Ammon's horn (tissue), 1 donor: ENCODE measurements around the gene PIK3CD.
"Not testable (repeated sequence)": the region's sequence is repeated elsewhere in the genome, so short reads cannot be mapped to it uniquely, and the experiment has no call there.

Experiments used
- DNase-seq: peaks from one replicate; pipeline ENCODE4 v3.0.0-alpha.2; 2016; ENCODE audit warnings: low spot score

Gene PIK3CD

DNA sequence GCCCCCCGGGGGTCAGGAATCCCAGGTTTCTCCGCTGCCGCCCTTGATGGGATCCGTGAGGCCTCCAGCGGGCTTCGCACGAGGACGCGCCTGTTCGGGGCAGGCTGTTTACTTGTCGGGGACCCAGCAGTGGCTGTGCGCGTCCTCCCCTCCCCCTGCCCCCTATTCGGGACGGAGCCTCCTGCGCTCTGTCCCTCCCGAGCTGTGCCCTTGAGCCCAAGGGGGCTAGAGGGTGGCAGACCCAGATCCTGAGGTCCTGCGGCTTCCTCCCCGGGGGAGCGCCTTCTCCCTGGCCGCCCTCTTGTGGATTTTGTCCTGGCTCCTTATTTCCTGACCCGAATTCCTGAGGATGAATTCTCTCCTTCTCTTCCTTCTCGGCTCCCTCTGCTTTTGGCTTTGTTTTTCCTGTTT, 38.4 kb downstream of the PIK3CD start:
- DNase-seq: no peak

DNA sequence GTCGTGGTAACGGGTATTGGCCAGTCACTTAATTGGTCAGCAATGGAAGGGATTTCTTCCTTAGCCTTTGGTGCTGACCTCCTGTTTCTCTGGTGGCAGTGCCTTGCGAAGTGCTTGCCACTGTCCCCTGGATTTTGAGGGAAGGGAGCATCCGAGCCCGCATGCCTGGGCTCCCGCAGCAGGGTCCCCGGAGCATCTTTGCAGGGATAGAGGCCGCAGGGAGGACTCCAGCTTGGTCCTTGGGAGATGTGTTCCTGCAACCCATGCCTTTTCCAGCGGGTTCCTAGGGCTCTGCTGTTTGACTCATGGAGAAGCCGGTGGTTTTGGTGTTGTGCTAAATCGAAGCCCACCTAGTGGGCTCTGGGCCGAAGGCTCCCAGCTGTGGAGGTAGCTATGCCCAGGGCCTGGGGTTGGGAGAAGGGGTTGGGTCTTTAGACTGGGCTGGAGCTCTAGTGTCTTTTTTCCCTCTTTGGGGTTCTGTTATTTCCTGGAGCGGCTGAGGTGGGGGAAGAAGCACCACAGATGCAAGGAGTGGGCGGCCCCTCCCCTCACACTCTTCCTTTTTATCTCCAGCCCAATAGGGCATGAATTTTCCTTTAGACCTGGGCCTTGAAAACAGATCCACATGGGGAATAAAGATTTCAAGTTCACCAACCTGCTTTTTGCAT, 39.0 kb downstream of the PIK3CD start:
- no peak for DNase-seq

- DNase-seq: peak; percentile 31
Measured at GRCh38 chr1:9691108-9691445, 39.5 kb downstream of the PIK3CD start.

GRCh38 chr1:9691691-9692090, 40.2 kb downstream of the PIK3CD start:
- DNase-seq: no peak

GRCh38 chr1:9696793-9697192, 45.3 kb downstream of the PIK3CD start:
- no peak for DNase-seq

DNA sequence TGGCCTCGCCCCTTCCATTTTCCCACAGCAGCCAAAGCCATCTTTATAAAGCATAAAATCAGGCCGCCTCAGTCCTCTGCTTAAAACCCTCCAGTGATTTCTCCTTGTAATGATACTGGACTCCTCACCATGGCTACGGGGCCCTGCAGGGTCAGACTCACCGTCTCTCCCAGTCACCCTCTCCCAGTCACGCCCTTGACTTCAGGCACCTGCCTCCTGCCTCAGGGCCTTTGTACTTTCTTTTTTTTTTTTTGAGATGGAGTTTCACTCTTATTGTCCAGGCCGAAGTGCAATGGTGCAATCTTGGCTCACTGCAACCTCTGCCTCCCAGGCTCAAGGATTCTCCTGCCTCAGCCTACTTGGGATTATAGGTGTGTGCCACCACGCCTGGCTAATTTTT, 47.8 kb downstream of the PIK3CD start:
- DNase-seq: no peak

GRCh38 chr1:9700340-9700739, 48.8 kb downstream of the PIK3CD start:
- no peak for DNase-seq

- no peak for DNase-seq
Measured at GRCh38 chr1:9701665-9702064, 50.1 kb downstream of the PIK3CD start.

GRCh38 chr1:9703165-9703509, 51.6 kb downstream of the PIK3CD start:
- no peak for DNase-seq

DNA sequence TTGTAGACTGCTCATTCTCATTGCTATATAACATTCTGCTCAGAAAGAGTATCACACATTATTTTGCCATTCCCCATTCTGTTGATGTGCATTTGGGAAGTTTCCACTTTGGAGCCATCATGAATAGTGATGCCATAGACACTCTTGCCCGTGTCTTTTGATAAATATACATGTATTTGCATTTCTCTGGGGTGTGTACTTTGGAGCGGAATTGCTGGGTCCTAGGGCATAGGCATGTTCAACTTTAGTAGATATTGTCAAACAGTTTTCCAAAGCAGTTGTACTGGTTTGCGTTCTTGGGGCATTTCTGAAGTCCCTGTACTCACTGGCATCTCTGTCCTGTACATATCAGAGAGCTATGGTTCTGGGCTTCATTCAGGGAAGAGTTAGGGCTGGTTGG, 52.1 kb downstream of the PIK3CD start:
- DNase-seq: no peak

DNA sequence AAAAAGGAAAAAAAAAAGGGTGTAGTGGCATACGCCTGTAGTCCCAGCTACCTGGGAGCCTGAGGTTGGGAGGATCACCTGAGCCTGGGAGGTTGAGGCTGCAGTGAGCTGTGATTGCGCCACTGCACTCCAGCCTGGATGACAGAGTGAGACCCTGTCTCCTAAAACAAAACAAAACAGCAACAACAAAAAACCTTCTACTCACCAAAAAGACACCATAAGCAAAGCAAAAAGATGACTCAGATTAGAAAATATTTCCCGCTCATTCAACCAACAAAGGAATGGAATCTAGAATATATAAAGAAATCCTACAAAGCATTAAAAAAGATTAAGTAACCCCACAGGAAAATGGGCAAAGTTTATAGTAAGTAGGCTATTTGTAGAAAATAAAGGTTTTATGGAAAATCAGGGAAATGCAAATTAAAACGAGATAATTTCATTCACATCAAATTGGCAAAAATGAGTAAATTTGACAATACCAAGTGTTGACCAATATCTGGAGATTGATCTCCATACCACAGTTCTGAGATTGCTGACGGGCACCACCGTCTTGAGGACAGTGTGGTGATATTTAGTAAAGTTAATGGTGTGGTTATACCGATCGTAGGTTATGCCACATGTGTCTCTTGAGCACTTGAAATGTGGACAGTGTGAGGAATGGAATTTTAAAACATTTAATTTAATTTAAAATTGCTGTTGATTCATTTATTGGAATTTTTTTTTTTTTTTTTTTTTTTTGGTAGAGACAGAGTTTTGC, 54.0 kb downstream of the PIK3CD start:
- no peak for DNase-seq

- DNase-seq: no peak
Measured at GRCh38 chr1:9706178-9706577, 54.6 kb downstream of the PIK3CD start.

- DNase-seq: no peak
Measured at GRCh38 chr1:9710037-9710436, 58.5 kb downstream of the PIK3CD start.

- DNase-seq: no peak
Measured at GRCh38 chr1:9711466-9712020, 60.0 kb downstream of the PIK3CD start.

GRCh38 chr1:9712767-9713166, 61.2 kb downstream of the PIK3CD start:
- DNase-seq: not testable (repeated sequence)

- DNase-seq: no peak
Measured at GRCh38 chr1:9714257-9714718, 62.8 kb downstream of the PIK3CD start.

- DNase-seq: no peak
Measured at GRCh38 chr1:9715536-9716226, 64.2 kb downstream of the PIK3CD start.

GRCh38 chr1:9716404-9717192, 65.1 kb downstream of the PIK3CD start:
- DNase-seq: no peak

GRCh38 chr1:9717193-9718005, 65.9 kb downstream of the PIK3CD start:
- peak; percentile 55 for DNase-seq

DNA sequence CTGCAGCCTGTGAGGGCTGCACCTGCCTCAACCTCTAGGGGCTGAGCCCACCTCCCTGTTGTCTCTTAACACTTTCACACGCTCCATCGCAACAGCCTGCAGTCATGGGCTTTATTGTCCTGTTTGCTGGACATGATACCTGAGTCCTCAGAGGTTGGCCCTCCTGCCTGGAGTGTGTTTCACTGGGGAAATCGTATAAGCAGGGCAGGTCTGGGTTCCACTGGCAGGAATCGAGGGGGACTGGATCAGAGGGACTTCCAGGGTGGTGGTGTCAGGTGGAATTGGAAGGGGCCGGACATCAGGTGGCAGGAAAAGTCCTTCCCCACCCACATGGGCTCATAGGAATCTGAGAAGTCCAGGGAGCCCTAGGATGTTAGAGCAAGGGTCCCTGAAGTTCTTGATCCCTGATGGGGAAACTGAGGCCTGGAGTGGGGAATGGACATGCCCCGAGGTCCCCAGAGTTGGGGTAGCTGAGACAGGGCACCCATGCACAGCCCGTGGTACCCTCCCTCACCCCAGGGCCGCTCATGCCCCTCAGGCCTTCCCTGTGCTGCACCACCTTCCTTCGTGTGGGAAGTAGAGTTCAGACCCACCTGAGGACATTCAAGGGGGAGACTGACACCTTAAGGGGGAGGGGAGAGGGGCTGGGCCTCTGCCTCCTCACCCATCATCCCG, 66.6 kb downstream of the PIK3CD start:
- no peak for DNase-seq
